ENCODE data around the gene FTO.

- TF ChIP-seq EP300 (IDR thresholded peaks at IDR 0.05; ENCODE audit: borderline replicate concordance in 1 of 2, low read depth in 2 of 2, low read length in 2 of 2), result no peak
- TF ChIP-seq, protein P1, sequence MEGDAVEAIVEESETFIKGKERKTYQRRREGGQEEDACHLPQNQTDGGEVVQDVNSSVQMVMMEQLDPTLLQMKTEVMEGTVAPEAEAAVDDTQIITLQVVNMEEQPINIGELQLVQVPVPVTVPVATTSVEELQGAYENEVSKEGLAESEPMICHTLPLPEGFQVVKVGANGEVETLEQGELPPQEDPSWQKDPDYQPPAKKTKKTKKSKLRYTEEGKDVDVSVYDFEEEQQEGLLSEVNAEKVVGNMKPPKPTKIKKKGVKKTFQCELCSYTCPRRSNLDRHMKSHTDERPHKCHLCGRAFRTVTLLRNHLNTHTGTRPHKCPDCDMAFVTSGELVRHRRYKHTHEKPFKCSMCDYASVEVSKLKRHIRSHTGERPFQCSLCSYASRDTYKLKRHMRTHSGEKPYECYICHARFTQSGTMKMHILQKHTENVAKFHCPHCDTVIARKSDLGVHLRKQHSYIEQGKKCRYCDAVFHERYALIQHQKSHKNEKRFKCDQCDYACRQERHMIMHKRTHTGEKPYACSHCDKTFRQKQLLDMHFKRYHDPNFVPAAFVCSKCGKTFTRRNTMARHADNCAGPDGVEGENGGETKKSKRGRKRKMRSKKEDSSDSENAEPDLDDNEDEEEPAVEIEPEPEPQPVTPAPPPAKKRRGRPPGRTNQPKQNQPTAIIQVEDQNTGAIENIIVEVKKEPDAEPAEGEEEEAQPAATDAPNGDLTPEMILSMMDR (IDR thresholded peaks at IDR 0.05; ENCODE audit: control extremely low read depth in 1 of 3, insufficient read depth in 1 of 3, low read depth in 1 of 3, low read length in 3 of 3), result no peak
- no peak for TF ChIP-seq POLR2A (IDR thresholded peaks at IDR 0.05; ENCODE audit: control extremely low read depth in 1 of 2, low read depth in 2 of 2, low read length in 2 of 2)
These were observed 490.4 kb downstream of the FTO start for GRCh38 chr16:54194334-54194743.

Measured in H1 (cell line).